Hippocampal formation (tissue), 2 donors: Measurements from ENCODE around the gene PRSS1.

Source experiments
- DNase-seq, 2 donors: peaks; one replicate each; lab custom pipeline; 2025; lab: John Stamatoyannopoulos, UW

PRSS1 gene

DNA sequence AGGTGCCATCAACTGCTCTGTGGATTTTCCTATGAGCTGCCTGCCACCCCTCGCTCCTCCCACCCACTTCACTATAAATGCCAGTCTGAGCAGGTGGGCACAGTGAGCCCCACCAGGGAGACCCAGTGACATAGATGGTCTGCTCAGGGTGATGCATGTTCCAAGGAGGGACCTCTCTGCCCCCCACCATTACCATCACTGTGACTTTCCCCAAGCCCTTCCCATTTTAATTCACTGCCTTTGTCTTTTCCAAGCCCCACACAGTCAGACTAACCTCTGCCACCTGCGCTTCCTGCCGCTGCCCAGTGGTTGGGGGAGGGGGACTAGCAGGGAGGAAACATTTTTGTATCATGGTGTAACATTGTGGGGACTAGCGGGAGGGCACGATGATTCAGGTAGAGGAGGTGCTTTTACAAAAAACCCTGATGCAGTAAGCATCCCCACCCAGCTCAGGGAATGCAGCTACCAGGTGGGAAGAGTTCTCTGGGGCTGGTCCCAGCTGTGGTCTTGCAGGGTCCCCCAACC lies 46.1 kb downstream of the PRSS1 start:
- DNase-seq, result no peak

DNA sequence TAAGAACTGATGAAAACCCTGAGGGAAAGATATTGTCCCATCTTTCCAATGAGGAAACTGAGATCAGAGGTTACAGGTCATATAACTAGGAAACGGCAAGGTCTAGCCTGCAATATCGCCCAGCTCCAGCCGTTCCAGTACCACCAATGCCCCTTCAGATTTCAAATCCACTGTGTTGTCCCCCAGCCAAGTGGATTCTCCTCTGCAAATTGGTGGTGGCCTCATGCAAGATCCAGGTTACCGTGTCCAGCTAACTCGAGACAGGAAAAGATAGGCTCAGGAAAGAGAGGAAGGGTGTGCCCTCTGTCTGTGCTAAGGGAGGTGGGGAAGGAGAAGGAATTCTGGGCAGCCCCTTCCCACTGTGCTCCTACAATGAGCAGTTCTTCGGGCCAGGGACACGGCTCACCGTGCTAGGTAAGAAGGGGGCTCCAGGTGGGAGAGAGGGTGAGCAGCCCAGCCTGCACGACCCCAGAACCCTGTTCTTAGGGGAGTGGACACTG lies 46.8 kb downstream of the PRSS1 start:
- no peak for DNase-seq

DNA sequence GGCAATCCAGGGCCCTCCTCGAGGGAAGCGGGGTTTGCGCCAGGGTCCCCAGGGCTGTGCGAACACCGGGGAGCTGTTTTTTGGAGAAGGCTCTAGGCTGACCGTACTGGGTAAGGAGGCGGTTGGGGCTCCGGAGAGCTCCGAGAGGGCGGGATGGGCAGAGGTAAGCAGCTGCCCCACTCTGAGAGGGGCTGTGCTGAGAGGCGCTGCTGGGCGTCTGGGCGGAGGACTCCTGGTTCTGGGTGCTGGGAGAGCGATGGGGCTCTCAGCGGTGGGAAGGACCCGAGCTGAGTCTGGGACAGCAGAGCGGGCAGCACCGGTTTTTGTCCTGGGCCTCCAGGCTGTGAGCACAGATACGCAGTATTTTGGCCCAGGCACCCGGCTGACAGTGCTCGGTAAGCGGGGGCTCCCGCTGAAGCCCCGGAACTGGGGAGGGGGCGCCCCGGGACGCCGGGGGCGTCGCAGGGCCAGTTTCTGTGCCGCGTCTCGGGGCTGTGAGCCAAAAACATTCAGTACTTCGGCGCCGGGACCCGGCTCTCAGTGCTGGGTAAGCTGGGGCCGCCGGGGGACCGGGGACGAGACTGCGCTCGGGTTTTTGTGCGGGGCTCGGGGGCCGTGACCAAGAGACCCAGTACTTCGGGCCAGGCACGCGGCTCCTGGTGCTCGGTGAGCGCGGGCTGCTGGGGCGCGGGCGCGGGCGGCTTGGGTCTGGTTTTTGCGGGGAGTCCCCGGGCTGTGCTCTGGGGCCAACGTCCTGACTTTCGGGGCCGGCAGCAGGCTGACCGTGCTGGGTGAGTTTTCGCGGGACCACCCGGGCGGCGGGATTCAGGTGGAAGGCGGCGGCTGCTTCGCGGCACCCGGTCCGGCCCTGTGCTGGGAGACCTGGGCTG lies 47.5 kb downstream of the PRSS1 start:
- no peak for DNase-seq

DNA sequence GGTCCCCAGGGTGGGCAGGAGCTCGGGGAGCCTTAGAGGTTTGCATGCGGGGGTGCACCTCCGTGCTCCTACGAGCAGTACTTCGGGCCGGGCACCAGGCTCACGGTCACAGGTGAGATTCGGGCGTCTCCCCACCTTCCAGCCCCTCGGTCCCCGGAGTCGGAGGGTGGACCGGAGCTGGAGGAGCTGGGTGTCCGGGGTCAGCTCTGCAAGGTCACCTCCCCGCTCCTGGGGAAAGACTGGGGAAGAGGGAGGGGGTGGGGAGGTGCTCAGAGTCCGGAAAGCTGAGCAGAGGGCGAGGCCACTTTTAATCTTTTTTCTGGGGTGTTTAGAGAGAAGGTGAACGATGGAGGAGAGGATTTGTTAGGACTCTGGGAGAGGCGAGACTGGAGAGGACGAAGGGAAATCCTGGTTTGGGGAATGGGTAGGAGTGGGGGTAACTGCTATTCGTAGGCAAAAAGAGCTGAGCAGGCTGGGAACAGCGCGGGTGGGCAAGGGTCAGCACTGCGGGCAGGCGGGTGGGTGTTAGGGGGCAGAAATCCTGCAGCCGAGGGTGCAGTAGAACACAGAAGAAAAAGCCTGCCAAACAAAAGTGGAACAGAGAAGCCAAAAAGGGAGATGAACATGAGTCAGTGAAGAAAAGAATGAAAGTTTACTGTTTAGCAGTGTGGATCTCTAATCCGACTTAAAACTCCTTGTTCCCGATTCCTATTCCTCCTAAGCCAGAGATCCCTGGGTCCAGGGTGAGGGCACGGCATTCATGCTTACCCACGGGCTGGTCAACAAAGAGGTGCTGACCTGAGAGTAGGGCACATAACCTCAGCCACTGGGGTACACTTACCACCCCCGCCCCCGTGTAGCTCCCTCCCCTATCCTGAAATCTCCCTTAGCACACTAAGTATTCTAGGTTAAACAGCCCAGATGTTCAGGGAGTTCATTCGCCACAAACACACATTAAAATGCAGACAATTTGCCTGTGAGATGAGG lies 48.4 kb downstream of the PRSS1 start:
- DNase-seq, result no peak

DNA sequence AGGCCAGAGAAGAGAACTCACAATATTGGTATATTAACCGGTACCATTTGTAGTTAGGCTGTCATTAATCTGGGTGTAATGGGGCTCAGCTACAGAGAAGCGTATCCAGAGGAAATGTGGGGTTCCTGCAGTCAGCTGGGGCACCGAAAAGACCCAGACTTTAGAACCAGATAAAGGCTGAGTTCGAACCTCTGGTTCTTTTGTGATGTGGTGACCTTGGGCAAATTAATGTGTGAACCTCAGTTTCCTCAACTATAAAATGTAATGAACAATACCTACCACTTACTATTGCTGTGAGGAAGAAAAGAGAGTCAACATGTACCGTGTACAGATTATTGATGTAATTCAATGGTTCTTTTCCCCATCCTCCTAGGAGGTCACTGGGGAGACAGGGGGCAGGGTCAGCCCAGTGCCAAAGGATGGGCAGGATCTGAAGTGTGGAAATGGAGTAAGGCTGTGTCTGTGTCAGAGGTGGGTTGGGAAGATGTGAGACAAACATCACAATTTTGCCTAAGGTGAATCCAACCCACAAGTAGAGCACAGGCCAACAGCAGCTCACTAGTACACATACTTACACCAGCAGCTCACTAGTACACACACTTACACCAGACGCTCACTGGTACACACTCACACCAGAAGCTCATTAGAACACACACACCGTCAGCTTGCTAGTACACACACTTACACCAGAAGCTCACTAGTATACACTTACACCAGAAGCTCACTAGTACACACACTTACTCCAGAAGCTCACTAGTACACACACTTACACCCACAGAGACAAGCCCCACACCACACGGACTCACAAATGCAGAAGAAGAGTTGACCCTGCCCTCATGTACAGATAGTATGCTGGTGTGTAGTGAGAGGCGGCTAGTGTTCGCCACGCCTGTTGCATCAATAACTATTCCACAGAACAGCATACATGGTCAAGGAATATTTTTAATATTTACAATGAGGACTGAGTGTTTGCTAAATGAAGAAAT lies 49.5 kb downstream of the PRSS1 start:
- DNase-seq, result no peak

DNA sequence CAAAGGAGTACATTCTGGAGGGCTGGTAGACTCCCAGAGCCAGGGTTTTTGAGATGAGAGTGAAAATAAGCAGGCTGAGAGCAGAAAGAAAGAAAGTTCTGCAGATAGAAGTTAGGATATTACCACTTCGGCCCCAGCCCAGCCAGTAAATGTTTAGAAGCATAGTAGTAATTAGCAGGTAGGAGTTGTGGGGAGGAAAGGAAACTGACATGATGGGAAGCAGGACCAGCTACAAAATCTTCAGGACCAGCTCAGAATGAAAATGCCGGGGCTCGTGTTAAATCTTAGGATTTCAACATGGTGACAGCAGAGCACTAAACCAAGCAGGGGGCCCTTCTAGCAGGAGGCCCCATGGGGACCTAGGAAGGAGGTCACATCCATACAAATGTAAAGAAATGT lies 50.2 kb downstream of the PRSS1 start:
- DNase-seq, result no peak

DNA sequence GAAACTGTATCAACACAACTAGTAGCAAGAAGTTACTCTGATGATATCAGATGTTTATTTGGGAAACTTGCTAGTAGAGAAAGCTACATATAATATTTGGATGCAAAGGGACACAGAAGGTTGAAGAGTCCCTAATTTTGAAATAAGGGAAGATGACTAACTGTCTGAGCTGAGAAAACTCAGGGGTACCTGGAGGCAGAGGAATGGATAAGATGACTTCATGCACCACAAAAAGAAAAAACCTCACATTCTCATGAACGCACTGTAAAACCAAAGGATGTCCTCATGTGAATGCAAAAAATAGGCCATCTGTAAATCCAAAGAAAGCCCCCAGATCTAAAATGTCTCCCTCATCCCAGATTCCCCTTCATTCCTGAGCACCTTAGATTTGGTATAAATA lies 50.8 kb downstream of the PRSS1 start:
- no peak for DNase-seq

DNA sequence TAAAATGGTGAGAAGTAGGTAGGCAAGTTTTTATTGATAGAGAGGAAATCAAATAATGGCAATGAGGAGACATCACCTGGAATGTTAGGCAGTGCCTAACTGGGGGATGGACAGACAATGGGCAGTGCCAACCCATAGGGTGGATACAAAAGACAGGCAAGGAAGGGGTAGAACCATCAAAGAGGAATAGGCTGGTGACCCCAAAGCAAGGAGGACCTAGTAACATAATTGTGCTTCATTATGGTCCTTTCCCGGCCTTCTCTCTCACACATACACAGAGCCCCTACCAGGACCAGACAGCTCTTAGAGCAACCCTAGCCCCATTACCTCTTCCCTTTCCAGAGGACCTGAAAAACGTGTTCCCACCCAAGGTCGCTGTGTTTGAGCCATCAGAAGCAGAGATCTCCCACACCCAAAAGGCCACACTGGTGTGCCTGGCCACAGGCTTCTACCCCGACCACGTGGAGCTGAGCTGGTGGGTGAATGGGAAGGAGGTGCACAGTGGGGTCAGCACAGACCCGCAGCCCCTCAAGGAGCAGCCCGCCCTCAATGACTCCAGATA lies 51.5 kb downstream of the PRSS1 start:
- DNase-seq, result no peak

DNA sequence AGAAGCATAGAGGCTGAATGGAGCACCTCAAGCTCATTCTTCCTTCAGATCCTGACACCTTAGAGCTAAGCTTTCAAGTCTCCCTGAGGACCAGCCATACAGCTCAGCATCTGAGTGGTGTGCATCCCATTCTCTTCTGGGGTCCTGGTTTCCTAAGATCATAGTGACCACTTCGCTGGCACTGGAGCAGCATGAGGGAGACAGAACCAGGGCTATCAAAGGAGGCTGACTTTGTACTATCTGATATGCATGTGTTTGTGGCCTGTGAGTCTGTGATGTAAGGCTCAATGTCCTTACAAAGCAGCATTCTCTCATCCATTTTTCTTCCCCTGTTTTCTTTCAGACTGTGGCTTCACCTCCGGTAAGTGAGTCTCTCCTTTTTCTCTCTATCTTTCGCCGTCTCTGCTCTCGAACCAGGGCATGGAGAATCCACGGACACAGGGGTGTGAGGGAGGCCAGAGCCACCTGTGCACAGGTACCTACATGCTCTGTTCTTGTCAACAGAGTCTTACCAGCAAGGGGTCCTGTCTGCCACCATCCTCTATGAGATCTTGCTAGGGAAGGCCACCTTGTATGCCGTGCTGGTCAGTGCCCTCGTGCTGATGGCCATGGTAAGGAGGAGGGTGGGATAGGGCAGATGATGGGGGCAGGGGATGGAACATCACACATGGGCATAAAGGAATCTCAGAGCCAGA lies 52.5 kb downstream of the PRSS1 start:
- DNase-seq, result no peak

DNA sequence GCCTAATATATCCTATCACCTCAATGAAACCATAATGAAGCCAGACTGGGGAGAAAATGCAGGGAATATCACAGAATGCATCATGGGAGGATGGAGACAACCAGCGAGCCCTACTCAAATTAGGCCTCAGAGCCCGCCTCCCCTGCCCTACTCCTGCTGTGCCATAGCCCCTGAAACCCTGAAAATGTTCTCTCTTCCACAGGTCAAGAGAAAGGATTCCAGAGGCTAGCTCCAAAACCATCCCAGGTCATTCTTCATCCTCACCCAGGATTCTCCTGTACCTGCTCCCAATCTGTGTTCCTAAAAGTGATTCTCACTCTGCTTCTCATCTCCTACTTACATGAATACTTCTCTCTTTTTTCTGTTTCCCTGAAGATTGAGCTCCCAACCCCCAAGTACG lies 53.0 kb downstream of the PRSS1 start:
- DNase-seq, result no peak
